GM19455 (cell line): ENCODE measurements around the gene FRMD4A.

Experiments used
- ATAC-seq: cut with Tn5 transposase; IDR thresholded peaks from one replicate; pipeline ENCODE4 v1.9.1; 2021; ENCODE audit not compliant: unreplicated experiment

The FRMD4A gene

DNA sequence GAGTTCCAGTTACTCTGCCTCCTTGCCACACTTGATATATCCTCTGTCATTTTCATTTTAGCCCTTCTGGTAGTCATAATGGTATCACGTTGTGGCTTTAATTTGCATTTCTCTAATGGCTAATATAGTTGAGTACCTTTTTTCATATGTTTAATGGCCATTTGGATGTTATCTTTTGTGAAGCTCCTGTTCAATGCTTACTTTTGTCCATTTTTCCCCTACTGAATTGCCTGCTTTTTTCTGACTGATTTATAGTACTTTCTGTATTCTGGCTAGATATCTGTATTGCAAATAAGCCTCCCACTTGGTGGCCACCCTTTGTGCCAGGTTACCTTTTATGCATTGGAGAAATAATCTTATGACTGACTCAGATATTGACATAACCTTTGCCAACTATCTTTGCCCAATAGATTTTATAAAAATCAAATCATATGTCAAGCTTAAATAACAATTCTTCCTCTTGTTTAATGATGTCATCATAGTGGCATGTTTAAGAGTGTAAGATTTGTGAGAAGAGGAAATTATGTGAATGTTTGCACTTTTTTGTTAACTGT, 693.3 kb downstream of the FRMD4A start:
- ATAC-seq: no peak

DNA sequence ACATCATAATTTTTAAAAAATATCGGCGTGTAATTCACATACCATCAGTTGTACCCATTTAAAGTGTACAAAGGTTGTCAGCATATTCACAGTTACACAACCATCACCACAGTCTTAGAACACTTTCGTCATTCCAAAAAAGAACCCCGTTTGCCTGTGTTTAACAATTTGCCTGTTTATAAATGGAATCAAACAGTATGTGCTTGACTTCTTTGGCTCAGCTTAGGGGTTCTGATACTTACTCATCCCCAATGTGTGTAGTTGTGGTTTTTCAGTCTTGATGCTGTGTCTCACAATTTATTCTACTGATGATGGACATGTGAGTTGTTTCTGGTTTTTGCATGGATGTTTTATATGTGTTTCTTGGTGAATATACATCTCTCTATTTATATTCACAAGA, 693.9 kb downstream of the FRMD4A start:
- ATAC-seq: no peak

DNA sequence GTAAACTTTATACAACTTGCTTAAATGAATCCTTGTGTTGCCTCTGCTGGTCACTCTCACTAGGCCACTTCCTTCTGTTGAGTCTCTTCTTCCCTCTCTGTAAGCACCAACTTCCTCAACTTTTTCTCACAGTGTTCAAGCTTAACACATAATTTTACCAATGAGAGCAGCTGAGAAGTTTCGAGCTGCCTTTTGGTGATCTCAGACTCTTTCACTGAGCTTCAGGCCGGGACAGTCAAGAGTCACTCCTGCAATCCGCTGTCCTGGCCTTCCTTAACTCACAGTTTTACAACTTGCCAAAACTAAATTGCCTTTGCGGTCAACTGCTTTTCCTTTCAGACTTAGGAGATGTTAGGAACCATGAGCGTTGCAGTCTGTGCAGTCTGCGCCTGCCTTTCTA, 696.5 kb downstream of the FRMD4A start:
- ATAC-seq: no peak

DNA sequence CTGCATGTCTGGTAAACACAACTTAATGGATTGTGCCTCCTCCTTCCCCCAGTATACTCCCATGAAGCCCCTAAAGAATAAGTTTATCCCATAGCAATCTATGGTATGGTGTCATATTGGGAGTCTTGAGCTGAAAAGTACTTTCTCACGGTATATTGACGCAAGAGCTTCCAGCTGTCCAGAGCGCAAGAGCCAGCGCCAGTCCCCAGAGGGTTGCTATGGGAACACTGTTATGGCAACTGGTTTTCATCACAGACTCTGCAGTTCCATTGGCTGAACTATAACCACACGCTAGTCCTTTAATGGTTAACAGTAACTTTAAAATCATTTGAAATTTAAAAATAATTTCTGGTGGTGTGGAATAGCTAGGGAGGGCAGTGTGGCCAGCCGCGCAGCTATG, 697.0 kb downstream of the FRMD4A start:
- ATAC-seq: no peak

DNA sequence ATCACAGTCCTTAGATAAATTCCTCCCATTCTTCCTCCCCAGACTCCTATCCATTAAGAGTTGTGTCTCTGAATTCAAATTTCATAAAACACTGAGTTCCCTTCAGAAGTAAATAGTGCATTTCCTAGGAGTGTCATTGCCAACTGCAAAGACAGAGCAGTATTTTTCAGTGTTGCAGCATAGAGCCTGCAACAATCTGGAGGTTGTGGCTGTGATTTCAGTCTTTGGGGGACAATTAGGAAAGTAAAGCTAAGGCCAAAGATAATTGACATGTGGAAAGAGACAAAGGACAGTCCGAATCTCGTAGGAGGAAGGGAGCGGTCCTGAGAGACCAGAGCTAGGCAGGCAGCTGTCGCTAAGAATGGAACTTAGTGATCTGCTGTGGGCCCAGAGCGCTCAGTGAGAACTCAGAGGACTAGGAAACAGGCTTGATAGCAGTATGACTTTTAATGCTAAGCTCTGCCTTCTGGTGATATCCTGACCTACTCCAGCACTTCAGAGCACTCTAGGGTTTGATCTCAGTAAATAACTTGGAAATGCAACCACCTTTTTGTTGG, 697.8 kb downstream of the FRMD4A start:
- no peak for ATAC-seq

DNA sequence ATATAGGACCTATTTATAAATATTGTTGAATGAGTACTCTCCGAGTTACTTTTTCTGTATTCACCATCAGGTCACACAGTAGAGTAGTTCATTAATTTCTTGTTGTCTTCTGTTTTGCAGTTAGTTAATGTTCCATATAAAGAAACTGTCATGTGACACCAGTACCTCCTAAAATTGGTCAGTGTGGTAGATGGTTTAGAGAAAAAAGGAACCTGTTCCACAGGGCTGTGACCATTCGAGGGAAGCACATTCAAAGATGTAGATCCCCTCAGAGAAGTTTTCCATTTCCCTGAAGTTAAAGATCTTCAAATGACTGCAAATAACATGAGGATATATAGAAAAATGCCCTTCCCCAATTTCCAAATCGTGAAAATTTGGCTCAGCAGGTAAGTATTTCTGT, 698.3 kb downstream of the FRMD4A start:
- no peak for ATAC-seq

DNA sequence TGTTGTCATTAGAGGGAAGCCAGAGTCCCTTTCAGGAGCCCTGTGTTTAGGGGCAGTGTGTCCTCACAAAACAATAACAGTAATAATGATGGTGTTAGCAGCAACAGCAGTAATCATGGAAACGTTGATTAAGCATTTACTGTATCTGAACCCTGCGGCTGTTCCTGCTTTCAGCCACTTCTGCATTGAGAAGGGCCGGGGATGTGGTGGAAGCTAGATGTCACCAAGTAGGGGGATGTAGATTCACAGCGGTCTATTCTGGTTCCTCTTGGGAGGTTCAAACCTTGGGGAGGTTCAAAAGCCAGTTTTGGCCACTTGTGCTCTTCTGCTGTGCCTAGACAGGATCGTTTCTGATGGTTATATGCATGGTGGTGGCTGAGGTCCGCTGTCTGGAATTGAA, 699.1 kb downstream of the FRMD4A start:
- ATAC-seq: no peak

DNA sequence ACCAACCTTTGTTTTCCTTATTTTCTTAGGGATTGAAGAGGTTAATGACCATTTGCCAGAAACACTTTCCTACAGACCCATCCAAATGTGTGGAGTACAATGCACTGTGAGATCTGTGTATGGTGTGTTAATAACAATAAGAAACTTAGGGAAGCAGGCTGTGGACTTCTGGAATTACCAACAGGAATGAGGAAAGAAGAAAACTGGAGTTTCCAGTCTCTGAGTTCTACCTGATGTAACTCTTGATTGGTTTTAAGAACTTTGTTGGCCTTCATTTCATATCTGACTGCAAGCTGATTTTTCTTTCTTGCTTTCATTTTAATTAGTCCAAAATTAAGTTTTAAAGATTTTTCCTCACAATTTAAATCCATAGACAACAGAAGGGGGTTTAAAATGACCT, 700.5 kb downstream of the FRMD4A start:
- no peak for ATAC-seq

DNA sequence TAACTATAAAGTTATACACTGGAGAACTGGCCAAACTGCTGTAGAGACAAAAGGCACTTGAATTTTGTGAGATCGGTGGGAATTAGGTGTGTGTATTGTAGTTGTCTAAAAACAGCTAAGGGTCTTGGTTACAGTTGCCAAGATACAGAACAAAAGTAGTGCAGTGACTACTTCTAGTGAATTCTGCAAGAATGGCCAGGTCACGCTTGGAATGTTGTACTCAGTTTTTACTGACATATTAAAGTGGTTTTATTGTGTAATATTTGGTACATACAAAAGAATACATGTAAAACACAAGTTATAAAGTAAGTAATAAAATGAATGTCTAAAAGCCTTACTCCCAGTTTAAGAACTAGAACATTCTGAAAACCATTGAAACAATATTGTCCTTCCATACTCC, 701.6 kb downstream of the FRMD4A start:
- no peak for ATAC-seq

DNA sequence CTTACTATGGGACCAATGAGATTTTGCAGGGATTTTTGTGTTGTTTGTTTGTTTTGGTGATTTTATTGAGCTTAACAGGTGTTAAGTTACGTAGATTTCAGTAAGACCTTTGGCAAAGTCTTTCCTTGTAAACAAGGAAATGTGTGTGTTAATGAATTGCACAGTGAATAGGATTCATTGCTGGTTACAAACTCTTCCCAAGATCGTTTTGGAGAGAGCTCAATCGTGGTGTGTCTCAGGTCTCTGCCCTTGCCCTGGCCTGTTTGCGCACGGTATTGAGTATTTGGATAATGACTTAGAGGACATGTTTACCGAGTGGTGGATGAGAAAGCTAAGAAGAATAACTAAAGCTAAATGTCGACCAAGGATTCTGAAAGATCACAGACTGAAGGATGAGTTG, 702.1 kb downstream of the FRMD4A start:
- ATAC-seq: no peak

DNA sequence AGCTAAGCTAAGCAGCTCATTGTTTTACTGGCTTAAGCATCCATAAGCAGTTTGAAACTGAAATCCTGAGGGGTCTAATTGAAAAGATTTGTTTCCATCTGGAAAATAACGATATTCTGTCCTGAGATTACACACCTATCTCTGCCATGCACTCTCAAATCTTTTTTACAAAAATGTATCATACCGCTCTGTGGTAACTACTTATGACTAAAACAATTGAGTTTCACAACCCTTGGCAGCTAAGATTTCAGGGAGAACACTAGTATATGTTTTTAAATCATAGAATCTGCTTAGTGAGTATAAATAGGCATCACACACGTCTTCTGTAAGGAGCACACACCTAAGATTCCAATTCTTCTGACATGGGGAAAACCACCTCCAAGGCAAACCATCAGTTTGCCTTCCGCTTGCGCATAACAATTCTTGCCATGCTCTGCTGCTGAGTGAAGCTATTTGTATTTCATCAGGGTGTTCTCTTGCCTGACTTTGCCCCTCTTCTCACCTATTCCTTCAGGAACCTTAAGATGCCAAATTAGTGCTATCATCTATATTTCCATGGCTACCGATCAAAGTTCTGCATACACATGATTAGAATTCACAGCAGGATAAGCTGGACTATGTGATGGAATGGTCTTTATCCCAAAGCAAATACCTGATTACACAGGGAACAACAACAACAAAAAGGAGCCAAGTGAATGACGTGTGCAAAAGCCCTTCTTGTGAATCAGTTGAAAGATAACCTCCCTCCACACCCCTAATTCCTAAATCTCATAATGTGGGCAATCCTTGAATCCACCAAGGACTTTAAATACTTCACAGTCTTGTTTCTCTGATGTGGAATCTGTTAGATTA, 703.0 kb downstream of the FRMD4A start:
- no peak for ATAC-seq

DNA sequence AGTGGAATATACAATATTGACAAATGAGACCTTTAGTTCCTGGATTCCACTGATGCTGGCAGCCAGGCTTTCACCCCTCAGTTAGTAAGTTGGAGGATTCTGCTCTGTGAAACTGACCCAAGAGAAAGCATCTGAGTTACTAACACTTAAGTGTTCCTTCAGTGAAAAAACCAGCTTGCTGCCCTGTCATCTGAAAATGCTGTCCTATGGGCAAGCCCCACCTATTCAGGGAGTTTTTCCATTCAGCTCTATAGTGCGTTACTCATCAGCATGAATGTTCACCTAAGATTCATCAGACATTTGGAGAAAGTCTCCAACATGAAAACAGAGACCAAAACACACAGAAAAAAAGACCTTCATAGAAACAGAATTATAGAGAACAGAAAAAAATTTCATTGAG, 706.1 kb downstream of the FRMD4A start:
- no peak for ATAC-seq

DNA sequence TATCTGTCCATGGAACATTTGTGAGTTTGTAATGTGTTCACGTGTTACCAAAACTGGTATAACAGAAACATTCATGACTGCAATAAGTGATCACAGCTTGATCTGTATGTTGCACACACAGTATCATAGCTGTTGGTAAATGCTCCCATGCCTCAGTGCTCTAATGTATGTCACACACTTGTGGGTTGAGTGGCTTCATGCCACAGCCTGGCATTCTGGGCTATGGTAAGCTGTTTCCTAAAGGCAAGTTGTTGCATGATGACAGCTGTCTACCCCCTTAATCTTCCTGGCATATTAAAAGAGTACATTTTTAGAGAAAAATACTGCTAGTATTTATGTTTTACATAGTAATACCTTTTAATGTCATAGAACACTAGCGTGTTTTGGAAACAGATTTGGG, 708.8 kb downstream of the FRMD4A start:
- ATAC-seq: no peak

DNA sequence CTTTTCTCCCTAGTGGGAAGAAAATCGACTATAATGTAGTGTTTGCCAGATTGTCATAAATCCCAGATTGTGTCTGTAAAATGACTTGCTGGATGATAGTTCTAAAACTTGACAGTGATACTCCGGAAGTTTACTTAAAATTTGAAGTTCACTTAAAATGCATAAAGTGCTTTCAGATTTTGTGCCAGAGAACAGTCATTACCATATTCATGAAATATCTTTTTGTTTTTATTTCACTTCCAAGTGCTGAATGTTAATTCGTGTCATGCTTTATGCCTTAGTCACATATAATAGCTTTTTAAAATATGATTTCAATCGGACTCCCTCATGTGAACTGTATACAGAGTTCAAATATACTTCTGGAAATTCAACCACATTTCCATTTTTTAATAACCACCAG, 713.6 kb downstream of the FRMD4A start:
- ATAC-seq: no peak

DNA sequence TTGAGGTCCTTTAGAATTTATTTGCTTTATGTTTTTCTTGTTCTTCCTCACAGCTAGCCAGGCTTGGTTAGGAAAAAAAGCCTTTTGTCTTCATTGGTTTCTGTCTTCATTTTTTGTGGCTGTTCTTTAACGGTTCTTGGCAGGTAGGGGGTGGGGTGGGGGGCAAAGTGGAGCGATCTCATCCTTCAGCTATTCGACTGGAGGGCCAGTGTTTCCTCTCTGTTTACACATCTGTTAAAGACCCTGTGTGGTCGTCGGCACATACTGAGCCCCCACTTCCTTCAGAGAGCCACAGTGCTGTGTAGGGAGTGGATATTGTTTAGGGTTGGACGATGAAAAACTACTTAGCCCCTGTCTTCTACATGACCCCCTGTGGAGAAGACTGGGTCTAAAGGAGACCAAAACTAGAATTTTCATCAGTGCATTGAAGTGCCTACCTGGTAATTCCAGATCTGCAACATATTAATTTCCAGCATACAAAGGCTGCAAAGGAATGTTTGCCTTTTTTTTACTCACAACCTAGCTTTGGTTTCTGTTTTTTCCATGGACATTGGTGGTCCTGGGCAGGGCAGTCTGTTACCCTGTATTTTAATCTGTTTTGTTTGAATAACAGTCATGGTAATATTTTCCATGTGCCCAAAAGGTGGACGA, 714.9 kb downstream of the FRMD4A start:
- ATAC-seq: no peak

DNA sequence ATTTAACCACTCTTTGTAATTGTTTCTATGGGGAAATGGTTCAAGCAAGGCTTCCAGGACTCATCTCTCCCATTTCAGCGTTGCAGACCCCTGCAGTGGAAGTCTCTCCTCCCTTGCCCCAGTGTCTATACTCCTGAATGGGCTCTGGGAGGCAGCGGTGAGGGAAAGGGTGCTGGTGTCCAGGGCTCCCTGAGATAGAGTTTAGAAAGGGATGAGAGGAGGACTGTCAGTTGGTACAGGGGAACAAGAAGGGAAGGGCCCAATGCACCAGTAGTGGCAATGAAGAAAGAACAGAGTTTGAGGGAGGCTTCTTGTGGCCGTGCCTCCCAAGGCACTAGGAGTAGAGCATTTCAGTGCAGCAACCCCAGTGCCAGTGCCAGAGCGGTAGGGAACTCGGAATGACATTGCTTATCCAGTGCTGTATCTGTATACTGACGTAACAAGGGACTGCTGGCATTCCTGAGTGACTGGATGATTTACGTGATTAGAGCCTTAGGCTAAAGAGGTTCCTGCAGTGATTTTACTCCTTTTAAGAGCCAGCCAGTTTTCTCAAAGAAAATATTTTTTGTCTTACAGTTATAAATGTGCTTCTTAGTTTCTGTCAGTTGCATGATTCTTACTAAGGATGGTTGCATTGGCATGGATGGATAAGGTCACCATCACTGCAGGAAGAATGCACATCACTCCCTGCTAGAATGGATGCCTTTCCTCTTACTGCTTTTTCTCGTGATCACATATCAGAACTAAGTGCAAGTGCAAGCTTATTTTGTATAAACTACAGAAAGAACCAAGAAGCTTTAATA, 716.0 kb downstream of the FRMD4A start:
- ATAC-seq: no peak

DNA sequence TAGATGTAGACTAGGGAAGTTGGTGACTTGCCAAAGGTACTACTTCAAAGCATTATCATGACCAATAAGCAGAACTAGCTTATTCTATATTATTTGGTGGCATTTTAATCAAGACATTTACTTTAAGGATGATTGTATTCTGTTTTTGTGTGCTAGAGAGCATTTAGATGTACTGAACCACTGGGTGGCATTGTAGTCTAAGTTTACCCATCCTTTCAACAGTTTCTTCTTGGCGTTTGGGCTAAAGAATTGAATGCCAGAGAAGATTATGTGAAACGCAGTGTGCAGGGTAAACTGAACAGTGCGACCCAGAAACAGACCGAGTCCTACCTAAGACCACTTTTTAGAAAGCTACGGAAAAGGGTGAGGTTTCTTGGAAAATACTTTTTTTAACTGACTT, 717.2 kb downstream of the FRMD4A start:
- no peak for ATAC-seq

DNA sequence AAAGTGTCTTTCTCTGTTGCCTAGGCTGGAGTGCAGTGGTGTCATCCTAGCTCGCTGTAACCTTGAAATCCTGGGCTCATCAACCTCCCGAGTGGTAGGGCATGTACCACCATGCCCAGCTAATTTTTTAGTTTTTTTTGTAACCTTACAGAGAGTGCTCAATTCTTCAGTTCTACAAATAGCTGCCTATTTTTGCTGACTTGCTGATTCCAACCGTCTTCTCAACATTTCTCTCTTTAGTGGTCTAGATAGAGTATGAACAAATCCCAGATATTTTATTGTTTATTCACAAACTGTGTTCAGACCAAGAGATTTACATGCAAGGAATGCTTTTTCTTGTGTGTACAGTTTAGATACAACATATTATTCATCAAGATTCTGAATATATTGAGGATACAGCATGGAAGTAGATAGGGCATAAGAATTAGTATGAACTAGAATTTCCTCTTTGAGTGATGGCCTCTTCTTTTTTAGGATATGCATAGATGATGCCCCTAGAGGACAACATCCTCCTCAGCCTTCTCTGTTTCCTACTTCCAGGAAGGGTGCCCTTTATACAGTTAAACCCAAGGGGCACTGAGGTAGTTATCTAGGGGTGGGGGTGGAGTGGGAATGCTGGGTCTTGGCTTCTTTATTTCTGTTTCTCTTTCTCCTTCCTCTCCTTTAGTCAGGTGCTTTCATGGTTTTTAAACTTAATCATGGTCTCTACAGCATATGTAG, 717.9 kb downstream of the FRMD4A start:
- ATAC-seq: no peak

DNA sequence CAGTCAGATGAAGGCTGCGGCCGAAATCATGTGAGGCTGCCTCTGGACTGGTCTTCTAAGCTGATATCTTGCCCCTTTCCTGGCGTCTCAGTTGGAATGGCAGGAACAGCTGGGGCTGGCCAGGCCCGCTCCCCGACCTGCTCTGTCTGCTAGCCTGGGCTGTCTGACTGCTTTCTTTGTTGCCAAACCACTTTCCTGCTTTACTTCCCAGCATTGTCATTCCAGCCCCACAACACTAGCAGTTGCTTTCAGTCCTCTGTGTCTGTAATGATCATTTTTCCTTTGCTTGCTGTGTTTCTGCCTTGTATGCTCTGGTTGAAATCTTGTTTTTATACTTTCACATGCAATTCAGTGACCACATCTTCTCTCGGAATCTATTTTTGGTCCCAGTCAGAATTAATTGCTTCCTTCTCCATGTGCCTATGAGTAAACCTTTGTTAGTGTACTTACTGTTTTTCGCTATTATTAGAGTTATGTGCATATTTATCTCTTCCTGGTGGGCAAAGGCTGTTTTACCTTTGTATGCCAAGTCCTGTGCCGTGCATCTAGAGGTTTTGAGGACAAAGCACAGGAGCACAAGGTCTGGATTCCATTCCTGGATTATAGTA, 722.4 kb downstream of the FRMD4A start:
- no peak for ATAC-seq

DNA sequence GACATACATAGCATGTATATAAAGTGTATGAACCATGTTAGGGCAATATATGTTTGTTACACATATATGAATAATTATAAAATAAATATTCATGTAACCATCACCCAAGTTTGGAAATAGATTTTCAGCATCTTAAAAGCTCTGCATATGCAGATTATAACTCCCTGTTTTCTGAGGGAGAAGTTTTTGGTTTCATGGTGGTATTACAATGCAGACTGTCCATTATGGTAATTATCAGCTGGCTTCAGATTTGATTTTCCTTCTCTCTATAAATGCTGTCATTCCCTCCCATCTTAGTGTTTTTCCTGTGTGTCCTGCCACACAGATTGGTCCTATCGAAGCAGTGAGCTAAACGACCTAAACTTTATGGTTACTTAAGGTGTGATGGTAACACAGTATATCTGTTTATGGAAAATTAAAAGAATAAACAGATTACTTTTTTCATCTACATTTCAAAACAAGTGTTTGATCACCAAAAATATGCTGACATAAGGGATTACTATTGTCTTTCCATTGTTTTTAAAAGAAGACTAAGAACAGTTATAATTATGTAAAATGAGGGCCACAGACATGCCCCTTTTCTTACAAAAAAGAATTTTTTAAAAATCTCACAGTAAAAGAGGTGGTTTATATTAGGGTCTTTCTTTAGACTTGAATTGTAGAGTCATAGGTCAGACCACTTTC, 726.2 kb downstream of the FRMD4A start:
- no peak for ATAC-seq
